ENCODE data around the gene ORM2.
"Not testable (repeated sequence)": the region's sequence is repeated elsewhere in the genome, so short reads cannot be mapped to it uniquely, and the experiment has no call there.

The ORM2 gene

GRCh38 chr9:114318416-114318815 is 11.3 kb upstream of the ORM2 start:
- Mint-ChIP-seq H3K36me3 (no peaks in the 10 kb centered on the region), H3K27ac (no peak overlapping the region), H3K4me1 (no peaks in the 10 kb centered on the region), H3K27me3 (no peaks in the 10 kb centered on the region), H3K4me3 (no peak overlapping the region), H3K9me3 (no peaks in the 10 kb centered on the region)

DNA sequence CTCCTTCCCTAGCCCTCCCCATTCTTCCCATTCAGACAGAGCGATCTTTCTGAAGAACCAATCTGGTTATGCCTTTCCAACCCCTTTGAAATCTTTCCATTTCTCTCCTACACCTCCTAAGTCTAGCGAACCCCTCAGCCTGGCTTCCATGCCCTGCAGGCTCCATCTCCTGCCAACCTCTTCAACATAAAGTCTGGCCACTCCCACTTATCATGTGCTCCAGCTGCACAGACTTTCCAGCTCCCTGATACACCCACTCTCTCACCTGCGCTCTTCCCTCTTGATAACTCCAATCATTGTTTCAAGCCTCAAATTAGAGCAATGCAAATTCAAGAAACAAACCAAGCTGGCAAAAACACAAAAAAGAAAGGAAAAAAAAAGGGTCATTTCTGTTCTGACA is 10.5 kb upstream of the ORM2 start:
- Mint-ChIP-seq H3K4me3 (no peak overlapping the region), H3K4me1 (no peaks in the 10 kb centered on the region), H3K27me3 (no peaks in the 10 kb centered on the region), H3K9me3 (no peaks in the 10 kb centered on the region), H3K27ac (no peak overlapping the region), H3K36me3 (no peaks in the 10 kb centered on the region)

GRCh38 chr9:114320710-114321109 is 9.0 kb upstream of the ORM2 start:
- not testable (repeated sequence) for H3K27me3 Mint-ChIP-seq, H3K4me1 Mint-ChIP-seq, H3K9me3 Mint-ChIP-seq, H3K36me3 Mint-ChIP-seq, H3K27ac Mint-ChIP-seq, H3K4me3 Mint-ChIP-seq

DNA sequence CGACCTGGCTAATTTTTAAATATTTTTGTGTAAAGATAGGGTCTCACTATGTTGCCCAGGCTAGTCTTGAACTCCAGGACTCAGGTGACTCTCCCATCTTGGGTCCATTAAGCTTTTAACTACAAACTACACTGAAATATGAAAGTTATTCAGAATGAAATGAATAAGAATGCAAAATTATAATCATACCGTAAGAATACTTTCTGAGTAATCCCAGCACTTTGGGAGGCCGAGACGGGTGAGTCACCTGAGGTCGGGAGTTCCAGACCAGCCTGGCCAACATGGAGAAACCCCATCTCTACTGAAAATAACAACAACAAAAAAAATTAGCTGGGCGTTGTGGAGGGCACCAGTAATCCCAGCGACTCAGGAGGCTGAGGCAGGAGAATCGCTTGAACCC is 7.9 kb upstream of the ORM2 start:
- H3K36me3 Mint-ChIP-seq: no peaks in the 10 kb centered on the region
- H3K4me1 Mint-ChIP-seq: no peaks in the 10 kb centered on the region
- H3K4me3 Mint-ChIP-seq: no peak overlapping the region
- no peak overlapping the region for H3K27ac Mint-ChIP-seq
- H3K9me3 Mint-ChIP-seq: no peaks in the 10 kb centered on the region
- H3K27me3 Mint-ChIP-seq: no peaks in the 10 kb centered on the region

DNA sequence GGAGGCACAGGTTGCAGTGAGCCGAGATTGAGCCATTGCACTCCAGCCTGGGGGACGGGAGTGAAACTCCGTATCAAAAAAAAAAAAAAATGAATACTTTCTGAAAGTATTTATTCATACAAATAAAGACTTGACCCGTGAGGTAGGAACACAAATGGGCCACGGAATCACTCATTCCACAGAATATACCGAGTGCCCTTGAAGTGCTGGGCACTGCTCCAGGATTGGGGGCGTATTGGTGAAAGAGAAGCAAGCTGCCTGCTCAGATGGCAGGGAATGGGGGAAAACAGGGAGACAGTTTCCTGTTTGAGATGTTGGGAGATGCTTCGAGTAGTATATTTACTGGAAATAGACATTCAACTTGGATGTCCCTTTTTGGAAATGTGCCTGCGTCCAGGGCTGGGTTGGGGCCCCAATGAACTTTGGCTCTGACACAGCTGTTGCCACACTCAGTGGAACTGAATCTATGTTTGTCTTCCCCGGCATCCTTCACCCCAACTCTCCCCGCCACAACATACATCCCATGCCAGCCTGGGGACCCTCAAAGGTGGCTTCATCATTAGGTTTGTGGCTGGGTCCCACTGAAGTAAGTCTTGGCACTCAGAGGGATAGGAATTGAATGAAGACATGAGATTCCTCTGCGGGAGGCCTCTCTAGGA is 7.4 kb upstream of the ORM2 start:
- H3K27me3 Mint-ChIP-seq, H3K36me3 Mint-ChIP-seq, H3K4me1 Mint-ChIP-seq, H3K4me3 Mint-ChIP-seq, H3K9me3 Mint-ChIP-seq, H3K27ac Mint-ChIP-seq: not testable (repeated sequence)

- not testable (repeated sequence) for H3K4me3 Mint-ChIP-seq, H3K27me3 Mint-ChIP-seq, H3K9me3 Mint-ChIP-seq, H3K4me1 Mint-ChIP-seq, H3K27ac Mint-ChIP-seq, H3K36me3 Mint-ChIP-seq
These were observed 6.7 kb upstream of the ORM2 start, which contains the start of gene ORM1 for GRCh38 chr9:114322831-114323531. Gene ORM1 (plus strand): TSS chr9:114323098. CDS start chr9:114323134, 36 bp downstream.

GRCh38 chr9:114323849-114324248 is 5.8 kb upstream of the ORM2 start:
- not testable (repeated sequence) for H3K9me3 Mint-ChIP-seq, H3K4me1 Mint-ChIP-seq, H3K27me3 Mint-ChIP-seq, H3K36me3 Mint-ChIP-seq, H3K27ac Mint-ChIP-seq, H3K4me3 Mint-ChIP-seq

- no peaks in the 10 kb centered on the region for H3K27me3 Mint-ChIP-seq
- no peaks in the 10 kb centered on the region for H3K9me3 Mint-ChIP-seq
- no peak overlapping the region for H3K4me3 Mint-ChIP-seq
- no peak overlapping the region for H3K27ac Mint-ChIP-seq
- H3K4me1 Mint-ChIP-seq: no peaks in the 10 kb centered on the region
- no peaks in the 10 kb centered on the region for H3K36me3 Mint-ChIP-seq
These were observed 5.2 kb upstream of the ORM2 start for GRCh38 chr9:114324492-114324891.

DNA sequence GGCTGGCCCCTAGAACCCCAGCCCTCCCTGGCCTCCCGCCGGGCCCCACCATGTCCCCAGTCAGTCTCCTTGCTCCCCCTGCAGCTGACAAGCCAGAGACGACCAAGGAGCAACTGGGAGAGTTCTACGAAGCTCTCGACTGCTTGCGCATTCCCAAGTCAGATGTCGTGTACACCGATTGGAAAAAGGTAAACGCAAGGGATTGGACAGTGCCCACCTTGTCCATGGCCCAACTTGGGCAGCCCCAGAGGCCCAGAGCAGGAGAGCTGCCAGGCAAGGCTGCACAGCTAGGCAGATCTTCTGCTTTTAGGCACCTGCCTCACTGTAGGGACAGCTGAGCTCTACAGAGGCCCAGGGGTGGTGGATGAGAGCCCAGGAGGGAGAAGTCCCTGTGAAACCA is 4.7 kb upstream of the ORM2 start:
- H3K27ac Mint-ChIP-seq, H3K9me3 Mint-ChIP-seq, H3K4me1 Mint-ChIP-seq, H3K36me3 Mint-ChIP-seq, H3K4me3 Mint-ChIP-seq, H3K27me3 Mint-ChIP-seq: not testable (repeated sequence)

DNA sequence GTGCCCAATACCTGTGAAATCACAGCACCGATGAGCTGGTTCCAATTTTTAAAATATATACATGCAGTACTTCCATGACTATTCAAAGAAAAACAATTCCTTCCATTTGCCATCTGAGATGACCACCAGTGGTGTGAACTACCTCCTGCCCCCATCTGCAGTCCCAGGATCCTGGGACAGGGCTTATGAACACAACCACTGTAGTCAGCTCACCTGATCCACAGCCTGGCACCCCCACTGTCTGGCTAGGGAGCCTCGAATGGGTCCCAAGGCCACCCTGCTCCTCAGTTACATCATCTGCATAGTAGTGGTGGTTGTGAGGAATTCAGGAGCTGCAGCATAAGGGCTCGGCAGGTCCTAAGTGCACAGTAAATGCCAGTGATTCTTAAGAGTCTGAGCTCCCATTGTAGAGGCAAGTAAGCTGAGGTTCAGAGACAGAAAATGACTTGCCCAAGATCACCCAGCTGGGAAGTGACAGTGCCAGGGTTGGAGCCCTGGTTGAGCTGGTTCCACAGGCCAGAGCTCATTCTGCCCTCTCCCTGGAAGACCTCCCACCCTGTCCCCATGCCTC is 3.9 kb upstream of the ORM2 start:
- H3K36me3 Mint-ChIP-seq, H3K4me1 Mint-ChIP-seq, H3K27ac Mint-ChIP-seq, H3K4me3 Mint-ChIP-seq, H3K9me3 Mint-ChIP-seq, H3K27me3 Mint-ChIP-seq: not testable (repeated sequence)

DNA sequence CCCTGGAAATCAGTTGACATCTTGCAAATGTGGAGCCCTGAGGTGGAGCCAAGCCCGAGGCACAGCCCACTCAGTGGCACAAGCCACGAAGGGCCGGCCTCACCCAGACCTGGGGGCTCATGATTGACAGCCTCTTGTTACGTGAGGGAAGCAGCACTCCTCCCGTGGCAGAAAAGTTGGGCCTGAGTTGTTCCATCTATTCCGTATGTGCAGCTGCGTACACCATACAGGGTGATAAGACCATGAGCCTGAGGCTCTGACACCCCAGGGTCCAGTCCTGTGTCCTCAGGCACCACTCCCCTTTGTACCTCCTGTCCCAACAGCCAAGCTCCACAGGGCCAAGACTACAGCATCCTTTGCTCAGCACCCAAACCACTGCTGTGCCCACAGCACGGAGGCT is 1.9 kb upstream of the ORM2 start:
- Mint-ChIP-seq H3K27ac (no peak overlapping the region), H3K4me3 (no peak overlapping the region), H3K4me1 (peaks cover 5% of the 10 kb centered on the region), H3K9me3 (no peaks in the 10 kb centered on the region), H3K27me3 (no peaks in the 10 kb centered on the region), H3K36me3 (no peaks in the 10 kb centered on the region)

GRCh38 chr9:114328357-114328820 is 1.3 kb upstream of the ORM2 start:
- H3K36me3 Mint-ChIP-seq, H3K4me3 Mint-ChIP-seq, H3K27ac Mint-ChIP-seq, H3K27me3 Mint-ChIP-seq, H3K4me1 Mint-ChIP-seq, H3K9me3 Mint-ChIP-seq: not testable (repeated sequence)

- H3K9me3 Mint-ChIP-seq, H3K27ac Mint-ChIP-seq, H3K27me3 Mint-ChIP-seq, H3K4me1 Mint-ChIP-seq, H3K4me3 Mint-ChIP-seq, H3K36me3 Mint-ChIP-seq: not testable (repeated sequence)
These were observed 588 bp upstream of the ORM2 start for GRCh38 chr9:114328937-114329624.

- no peak overlapping the region for H3K4me3 Mint-ChIP-seq
- H3K27ac Mint-ChIP-seq: peak overlapping the region; percentile 90
- no peaks in the 10 kb centered on the region for H3K9me3 Mint-ChIP-seq
- H3K4me1 Mint-ChIP-seq: peaks cover 9% of the 10 kb centered on the region
- peaks cover 3% of the 10 kb centered on the region for H3K36me3 Mint-ChIP-seq
- no peaks in the 10 kb centered on the region for H3K27me3 Mint-ChIP-seq
These were observed 967 bp downstream of the ORM2 start for GRCh38 chr9:114330636-114331035.

- H3K9me3 Mint-ChIP-seq, H3K4me3 Mint-ChIP-seq, H3K27me3 Mint-ChIP-seq, H3K4me1 Mint-ChIP-seq, H3K36me3 Mint-ChIP-seq: not testable (repeated sequence)
- peak overlapping the region; percentile 90 for H3K27ac Mint-ChIP-seq
These were observed 1.8 kb downstream of the ORM2 start for GRCh38 chr9:114331229-114332195.

Data from activated naive CD4-positive, alpha-beta T cell treated with anti-CD3 and anti-CD28 coated beads, Interleukin-2, amount 50 U/mL, for 24 hours (primary cell).